GM19438 (cell line): Measurements from ENCODE around the gene GATA1.
"Not testable (repeated sequence)": the region's sequence is repeated elsewhere in the genome, so short reads cannot be mapped to it uniquely, and the experiment has no call there.

ENCODE experiments used
- ATAC-seq: cut with Tn5 transposase; IDR thresholded peaks from one replicate; pipeline ENCODE4 v1.9.1; 2021; ENCODE audit warnings: low read depth; ENCODE audit not compliant: unreplicated experiment

The GATA1 gene

GRCh38 chrX:48806081-48806480 lies 19.7 kb downstream of the GATA1 start:
- ATAC-seq, result no peak

- ATAC-seq, result no peak
Observed at GRCh38 chrX:48813644-48814043, 27.3 kb downstream of the GATA1 start.

GRCh38 chrX:48814722-48815121 lies 28.3 kb downstream of the GATA1 start:
- no peak for ATAC-seq

GRCh38 chrX:48815266-48815665 lies 28.9 kb downstream of the GATA1 start:
- ATAC-seq, result no peak

GRCh38 chrX:48816014-48816810 lies 29.8 kb downstream of the GATA1 start:
- ATAC-seq, result no peak

- no peak for ATAC-seq
Observed at GRCh38 chrX:48818098-48818497, 31.7 kb downstream of the GATA1 start.

- no peak for ATAC-seq
Observed at GRCh38 chrX:48818866-48819265, 32.5 kb downstream of the GATA1 start.

GRCh38 chrX:48819394-48819793 lies 33.0 kb downstream of the GATA1 start:
- not testable (repeated sequence) for ATAC-seq

GRCh38 chrX:48823053-48823452 lies 36.7 kb downstream of the GATA1 start:
- no peak for ATAC-seq

- no peak for ATAC-seq
Observed at GRCh38 chrX:48824066-48824465, 37.7 kb downstream of the GATA1 start.

GRCh38 chrX:48826135-48826875 lies 39.9 kb downstream of the GATA1 start, which contains the start of gene ERAS:
ERAS (plus strand) TSS chrX:48826513; CDS start chrX:48829124, 2,611 bp downstream.
- no peak for ATAC-seq

- ATAC-seq, result no peak
Observed at GRCh38 chrX:48826876-48827653, 40.7 kb downstream of the GATA1 start.

GRCh38 chrX:48827654-48827968 lies 41.2 kb downstream of the GATA1 start:
- no peak for ATAC-seq

- no peak for ATAC-seq
Observed at GRCh38 chrX:48829016-48829735, 42.8 kb downstream of the GATA1 start.

GRCh38 chrX:48831136-48831908 lies 44.9 kb downstream of the GATA1 start:
- no peak for ATAC-seq

GRCh38 chrX:48831909-48832291 lies 45.5 kb downstream of the GATA1 start:
- ATAC-seq, result no peak

GRCh38 chrX:48833542-48834138 lies 47.2 kb downstream of the GATA1 start:
- ATAC-seq, result no peak

- no peak for ATAC-seq
Observed at GRCh38 chrX:48834383-48834709, 48.0 kb downstream of the GATA1 start.

GRCh38 chrX:48835524-48836329 lies 49.3 kb downstream of the GATA1 start, which contains the start of gene PCSK1N:
PCSK1N (minus strand) TSS chrX:48835610; CDS start chrX:48835532, 78 bp downstream.
- ATAC-seq, result no peak
